ENCODE results near the gene LDLRAD2. TPM values are rescaled to one million over a fixed set of nuclear protein-coding genes. Genes with fewer than 3 reads are reported as not detected.

Gene LDLRAD2
- total and polyA plus RNA-seq, 2 of the 8 experiments (the other 6 are each of a cell fraction or from before 2014, with no cell fraction given), result 0.48 to 0.74 TPM

GRCh38 chr1:21816602-21817302, 4.7 kb downstream of the LDLRAD2 start (continued):
- TF ChIP-seq TAF7 (optimal IDR thresholded peaks at IDR 0.05; ENCODE audit: borderline replicate concordance, low read depth, low read length), result no peak
- TF ChIP-seq CTBP2 (IDR thresholded peaks at IDR 0.05; ENCODE audit: borderline replicate concordance, insufficient read depth, insufficient read length, low read length), result no peak
- TF ChIP-seq SUZ12 (IDR thresholded peaks at IDR 0.05; ENCODE audit: low read length), result no peak
- no peak for TF ChIP-seq GTF2F1 (IDR thresholded peaks at IDR 0.05; ENCODE audit: borderline replicate concordance, low read depth, low read length)
- TF ChIP-seq KDM1A (IDR thresholded peaks at IDR 0.05; ENCODE audit: borderline replicate concordance, low read length), result no peak
- TF ChIP-seq ASH2L (IDR thresholded peaks at IDR 0.05; ENCODE audit: low read length), result no peak
- TF ChIP-seq KDM5A (IDR thresholded peaks at IDR 0.05; ENCODE audit: low read length), result no peak
- TF ChIP-seq SIX5 (IDR thresholded peaks at IDR 0.05; ENCODE audit: low read depth, low read length), result no peak
- TF ChIP-seq TEAD4 (IDR thresholded peaks at IDR 0.05; ENCODE audit: low read depth, low read length), result no peak

Measured in H1 (cell line).